A673 (cell line): ENCODE results near the gene THSD4. TPM values are rescaled to one million over a fixed set of nuclear protein-coding genes. Genes with fewer than 3 reads are reported as not detected.

ENCODE experiments used
- BruUV-seq: library from RNA; stranded (reverse); fragments of 400-500 nt; replicated peaks from 2 replicates; lab custom pipeline; 2021; lab: Mats Ljungman, UMichigan
- CTCF ChIA-PET: fragments of 300-600 bp; sonication (Branson Sonifier 250); formaldehyde crosslinking; loops from one replicate; lab custom pipeline; 2022; ENCODE audit warnings: antibody characterized with exemption; lab: Charles Lee
- POLR2A ChIA-PET: fragments of 300-600 bp; sonication (Branson Sonifier 250); formaldehyde crosslinking; loops from one replicate; lab custom pipeline; 2022; ENCODE audit warnings: antibody characterized with exemption; ENCODE audit not compliant: low non-redundant PET; lab: Charles Lee
- DNase-seq: peaks from one replicate; pipeline ENCODE4 v3.0.0-alpha.2; 2015; ENCODE audit warnings: low spot score
- H3K27ac ChIP-seq: fragments of 200-600 bp; sonication (generic); 2 replicates; pipeline ENCODE4 v1.5.1; 2016; ENCODE audit warnings: mixed run types, low read depth, mild to moderate bottlenecking, mixed read lengths, antibody characterized with exemption, low read length; ENCODE audit not compliant: poor library complexity, severe bottlenecking
- H3K27me3 ChIP-seq: fragments of 200-600 bp; sonication (generic); replicated peaks from 2 replicates; pipeline ENCODE4 v1.6.1; 2017; ENCODE audit warnings: mixed run types, low read depth, mild to moderate bottlenecking, mixed read lengths, antibody characterized with exemption, low read length; ENCODE audit not compliant: insufficient read depth, poor library complexity
- H3K36me3 ChIP-seq: fragments of 200-600 bp; sonication (generic); 2 replicates; pipeline ENCODE4 v1.6.1; 2016; ENCODE audit warnings: mixed run types, mild to moderate bottlenecking, mixed read lengths, antibody characterized with exemption, low read length; ENCODE audit not compliant: insufficient read depth, poor library complexity, severe bottlenecking
- H3K4me1 ChIP-seq: fragments of 200-600 bp; sonication (generic); 2 replicates; pipeline ENCODE4 v1.6.1; 2017; ENCODE audit warnings: mixed run types, mild to moderate bottlenecking, mixed read lengths, antibody characterized with exemption, low read length; ENCODE audit not compliant: insufficient read depth, poor library complexity, severe bottlenecking
- H3K4me3 ChIP-seq: fragments of 200-600 bp; sonication (generic); 2 replicates; pipeline ENCODE4 v1.5.1; 2016; ENCODE audit warnings: low read depth, mixed run types, mild to moderate bottlenecking, mixed read lengths, low read length; ENCODE audit not compliant: poor library complexity, severe bottlenecking
- H3K9me3 ChIP-seq: fragments of 200-600 bp; sonication (generic); 2 replicates; pipeline ENCODE4 v1.6.1; 2016; ENCODE audit warnings: mixed run types, low read depth, mild to moderate bottlenecking, mixed read lengths, antibody characterized with exemption, low read length; ENCODE audit not compliant: poor library complexity, severe bottlenecking
- EZH2 ChIP-seq: fragments of 200-600 bp; sonication (generic); IDR thresholded peaks from 2 replicates; pipeline ENCODE4 v1.6.1; 2017; ENCODE audit warnings: borderline replicate concordance, low read depth, mild to moderate bottlenecking, mixed read lengths, antibody characterized with exemption, low read length; ENCODE audit not compliant: poor library complexity, severe bottlenecking
- intact Hi-C: fragments of 100-400 bp; cut with micrococcal nuclease; formaldehyde crosslinking; loops from one replicate; pipeline ENCODE4 v1.10.0; 2022; ENCODE audit not compliant: unreplicated experiment
- total RNA-seq: library from RNA; stranded (reverse); gene quantifications from 2 replicates; pipeline ENCODE4 v1.2.3, GENCODE V29; 2021
- TF ChIP-seq, protein P1 (sequence below): fragments of 300-800, 200-600 bp; sonication (generic); conservative IDR thresholded peaks from 2 replicates; pipeline ENCODE4 v1.5.1; 2017; ENCODE audit warnings: low read depth, mild to moderate bottlenecking, antibody characterized with exemption, low read length, moderate library complexity, mixed read lengths

THSD4 gene
- total RNA-seq, 1 experiment from 2014 or later: 2.4 TPM

DNA sequence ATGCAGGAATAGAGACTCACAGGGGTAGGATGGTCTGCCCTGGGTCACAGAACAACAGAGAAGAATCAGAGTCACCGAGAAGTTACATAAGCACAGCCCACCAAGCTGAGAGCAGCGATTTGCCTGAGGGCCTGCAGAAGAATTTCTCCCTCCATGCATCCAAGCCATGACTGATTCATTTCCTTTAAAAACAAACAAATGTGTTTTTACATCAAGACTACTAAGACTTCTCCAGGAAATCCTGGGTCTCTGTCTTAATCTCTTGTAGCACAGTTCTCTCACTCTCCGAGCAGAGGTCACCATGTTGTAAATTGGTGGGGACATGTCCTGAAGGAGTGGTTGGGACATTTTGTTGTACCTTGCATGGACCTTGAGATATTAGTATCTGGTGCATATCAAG lies 159.8 kb downstream of the THSD4 start:
- Histone ChIP-seq H3K9me3 (no peaks in the 10 kb centered on the region), H3K4me3 (no peak overlapping the region), H3K27me3 (no peaks in the 10 kb centered on the region), H3K27ac (peak overlapping the region; percentile 70), H3K4me1 (peaks cover 57% of the 10 kb centered on the region), H3K36me3 (no peaks in the 10 kb centered on the region)
- POLR2A ChIA-PET: no interaction called here
- DNase-seq: peak; percentile 75
- BruUV-seq: no TSS peak
- intact Hi-C loops: no loop called here
- TF ChIP-seq EZH2: no peak
- TF ChIP-seq, protein P1, sequence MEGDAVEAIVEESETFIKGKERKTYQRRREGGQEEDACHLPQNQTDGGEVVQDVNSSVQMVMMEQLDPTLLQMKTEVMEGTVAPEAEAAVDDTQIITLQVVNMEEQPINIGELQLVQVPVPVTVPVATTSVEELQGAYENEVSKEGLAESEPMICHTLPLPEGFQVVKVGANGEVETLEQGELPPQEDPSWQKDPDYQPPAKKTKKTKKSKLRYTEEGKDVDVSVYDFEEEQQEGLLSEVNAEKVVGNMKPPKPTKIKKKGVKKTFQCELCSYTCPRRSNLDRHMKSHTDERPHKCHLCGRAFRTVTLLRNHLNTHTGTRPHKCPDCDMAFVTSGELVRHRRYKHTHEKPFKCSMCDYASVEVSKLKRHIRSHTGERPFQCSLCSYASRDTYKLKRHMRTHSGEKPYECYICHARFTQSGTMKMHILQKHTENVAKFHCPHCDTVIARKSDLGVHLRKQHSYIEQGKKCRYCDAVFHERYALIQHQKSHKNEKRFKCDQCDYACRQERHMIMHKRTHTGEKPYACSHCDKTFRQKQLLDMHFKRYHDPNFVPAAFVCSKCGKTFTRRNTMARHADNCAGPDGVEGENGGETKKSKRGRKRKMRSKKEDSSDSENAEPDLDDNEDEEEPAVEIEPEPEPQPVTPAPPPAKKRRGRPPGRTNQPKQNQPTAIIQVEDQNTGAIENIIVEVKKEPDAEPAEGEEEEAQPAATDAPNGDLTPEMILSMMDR: no peak
- CTCF ChIA-PET: no interaction called here

DNA sequence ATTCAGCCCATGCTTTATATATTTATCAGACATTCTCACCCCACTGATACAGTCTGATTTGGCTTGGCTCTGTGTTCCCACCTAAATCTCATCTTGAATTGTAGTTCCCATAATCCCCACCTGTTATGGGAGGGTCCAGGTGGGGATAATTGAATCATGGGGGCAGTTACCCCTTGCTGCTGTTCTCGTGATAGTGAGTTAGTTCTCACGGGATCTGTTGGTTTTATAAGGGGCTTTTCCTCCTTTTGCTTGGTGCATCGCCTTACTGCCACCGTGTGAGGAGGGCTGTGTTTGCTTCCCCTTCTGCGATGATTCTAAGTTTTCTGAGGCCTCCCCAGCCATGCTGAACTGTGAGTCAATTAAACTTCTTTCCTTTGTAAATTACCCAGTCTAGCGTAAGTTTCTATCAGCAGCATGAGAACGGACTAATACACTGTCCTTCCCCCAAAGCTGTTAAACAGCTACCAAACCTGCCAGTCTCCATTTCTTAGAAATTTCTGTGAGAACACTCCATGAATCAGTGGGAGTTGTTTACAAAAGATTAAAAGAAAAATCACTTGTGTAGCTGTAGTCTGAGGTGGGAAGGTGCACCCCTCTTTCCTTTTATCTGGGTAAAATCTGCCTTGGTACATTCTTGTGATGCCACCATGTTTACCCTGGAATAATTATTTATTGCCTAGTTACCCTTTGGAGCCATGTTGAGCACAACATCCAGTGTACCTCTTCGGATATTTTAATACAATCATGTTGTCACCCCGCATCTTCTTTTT lies 160.5 kb downstream of the THSD4 start:
- BruUV-seq: TSS peak; percentile 45
- no peaks in the 10 kb centered on the region for H3K27me3 ChIP-seq
- no peak for TF ChIP-seq EZH2
- TF ChIP-seq, protein P1: no peak
- no peak overlapping the region for H3K4me3 ChIP-seq
- DNase-seq: no peak
- no peaks in the 10 kb centered on the region for H3K9me3 ChIP-seq
- CTCF ChIA-PET: no interaction called here
- H3K4me1 ChIP-seq: peaks cover 57% of the 10 kb centered on the region
- peak overlapping the region; percentile 70 for H3K27ac ChIP-seq
- intact Hi-C loops: no loop called here
- POLR2A ChIA-PET: no interaction called here
- H3K36me3 ChIP-seq: no peaks in the 10 kb centered on the region

DNA sequence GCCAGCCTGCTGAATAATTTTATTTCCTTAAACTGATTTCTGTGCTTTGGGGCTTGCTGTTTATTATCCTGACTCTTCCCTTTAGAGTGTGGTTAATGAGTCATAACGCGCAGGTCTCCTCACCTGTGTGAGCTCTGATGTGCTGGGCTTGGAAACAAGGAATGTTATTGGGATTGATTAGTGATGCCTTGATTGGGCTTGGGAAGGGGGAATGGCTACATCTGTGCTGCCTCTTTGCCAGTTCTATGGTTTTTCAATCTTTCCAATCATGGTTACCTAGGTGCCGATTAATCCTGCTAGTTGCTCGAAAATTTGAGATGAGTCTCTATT lies 161.0 kb downstream of the THSD4 start:
- Histone ChIP-seq H3K4me1 (peaks cover 57% of the 10 kb centered on the region), H3K36me3 (no peaks in the 10 kb centered on the region), H3K27me3 (no peaks in the 10 kb centered on the region), H3K9me3 (no peaks in the 10 kb centered on the region), H3K27ac (peak overlapping the region; percentile 70), H3K4me3 (no peak overlapping the region)
- no peak for DNase-seq
- POLR2A ChIA-PET: no interaction called here
- BruUV-seq: no TSS peak
- intact Hi-C loops: no loop called here
- TF ChIP-seq, protein P1: no peak
- TF ChIP-seq EZH2: no peak
- CTCF ChIA-PET: no interaction called here
